RWPE2 (cell line): ENCODE data around the gene FGFRL1.
A peak's percentile ranks its signal among the peaks of the same experiment; 100 is the strongest.

Experiments used
- ATAC-seq: fragments of 200-7000 bp; cut with Tn5 transposase; 3 replicates; pipeline ENCODE4 v1.9.1; 2021; ENCODE audit warnings: low read depth
- DNase-seq: peaks from one replicate; pipeline ENCODE4 v3.0.0-alpha.2; 2020; ENCODE audit warnings: low spot score
- H3K27ac ChIP-seq: fragments of 450-650 bp; 2 replicates; pipeline ENCODE4 v1.5.1; 2017; ENCODE audit warnings: mild to moderate bottlenecking; ENCODE audit not compliant: poor library complexity, severe bottlenecking
- H3K27me3 ChIP-seq: fragments of 250-450 bp; sonication (Bioruptor Pico); 2 replicates; pipeline ENCODE4 v1.5.1; 2021; ENCODE audit warnings: mild to moderate bottlenecking, moderate library complexity; ENCODE audit not compliant: insufficient read depth, poor library complexity, severe bottlenecking
- H3K36me3 ChIP-seq: fragments of 250-450 bp; sonication (Bioruptor Pico); 2 replicates; pipeline ENCODE4 v1.5.1; 2020; ENCODE audit warnings: low read depth, mild to moderate bottlenecking, moderate library complexity
- H3K4me1 ChIP-seq: fragments of 250-450 bp; sonication (Bioruptor Pico); 2 replicates; pipeline ENCODE4 v1.5.1; 2021; ENCODE audit warnings: mild to moderate bottlenecking, moderate library complexity; ENCODE audit not compliant: insufficient read depth, poor library complexity, severe bottlenecking
- H3K4me3 ChIP-seq: fragments of 250-450 bp; sonication (Bioruptor Pico); 2 replicates; pipeline ENCODE4 v1.5.1; 2021; ENCODE audit warnings: mild to moderate bottlenecking, moderate library complexity; ENCODE audit not compliant: severe bottlenecking
- H3K9me3 ChIP-seq: fragments of 250-450 bp; sonication (Bioruptor Pico); 2 replicates; pipeline ENCODE4 v1.5.1; 2021; ENCODE audit warnings: mild to moderate bottlenecking, moderate library complexity; ENCODE audit not compliant: severe bottlenecking
- TF ChIP-seq, protein P1 (sequence below): fragments of 450-650 bp; IDR thresholded peaks from one replicate; pipeline ENCODE4 v1.5.1; 2017; ENCODE audit warnings: mild to moderate bottlenecking, moderate library complexity; ENCODE audit not compliant: poor library complexity, severe bottlenecking

FGFRL1 gene

DNA sequence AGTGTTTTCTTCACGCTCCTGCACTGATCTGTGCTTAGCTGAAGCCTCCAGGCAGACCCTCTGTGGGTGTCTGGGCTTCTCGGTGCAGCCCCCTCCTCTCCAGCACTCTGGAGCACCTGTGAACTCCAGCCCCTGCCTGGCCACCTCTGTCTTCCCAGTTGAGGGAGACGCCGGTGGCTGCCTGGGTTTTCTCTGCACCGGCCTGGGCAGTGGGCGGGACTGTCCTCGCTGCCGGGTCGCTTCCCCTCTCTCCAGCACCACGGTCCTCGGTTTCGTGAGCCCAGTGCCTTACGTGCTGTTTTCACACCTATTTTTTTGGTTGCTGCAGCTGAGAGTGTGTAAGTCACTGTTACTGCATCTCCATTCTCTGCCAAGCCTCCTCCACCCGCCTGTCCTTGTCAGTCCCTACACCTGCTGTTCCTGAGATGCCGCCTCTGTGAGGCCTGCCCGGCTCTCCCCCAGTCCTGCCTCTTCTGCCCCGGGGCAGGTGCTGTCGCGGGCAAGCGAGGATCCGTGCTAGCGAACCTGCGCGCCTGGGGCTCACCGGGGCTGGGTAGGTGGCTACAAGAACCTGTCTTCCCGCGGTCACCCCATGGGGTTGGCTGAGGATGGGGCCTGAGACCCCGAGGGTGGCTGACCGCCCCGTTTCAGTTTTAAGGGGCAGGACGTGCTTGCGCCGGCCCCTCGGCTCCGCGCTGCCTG, 2.4 kb upstream of the FGFRL1 start:
- Histone ChIP-seq H3K27me3 (peaks cover 35% of the 10 kb centered on the region), H3K9me3 (no peaks in the 10 kb centered on the region), H3K27ac (no peak overlapping the region), H3K4me3 (peak overlapping the region; percentile 39), H3K36me3 (no peaks in the 10 kb centered on the region), H3K4me1 (peaks cover 5% of the 10 kb centered on the region)
- DNase-seq = no peak
- ATAC-seq = no peak
- TF ChIP-seq, protein P1, sequence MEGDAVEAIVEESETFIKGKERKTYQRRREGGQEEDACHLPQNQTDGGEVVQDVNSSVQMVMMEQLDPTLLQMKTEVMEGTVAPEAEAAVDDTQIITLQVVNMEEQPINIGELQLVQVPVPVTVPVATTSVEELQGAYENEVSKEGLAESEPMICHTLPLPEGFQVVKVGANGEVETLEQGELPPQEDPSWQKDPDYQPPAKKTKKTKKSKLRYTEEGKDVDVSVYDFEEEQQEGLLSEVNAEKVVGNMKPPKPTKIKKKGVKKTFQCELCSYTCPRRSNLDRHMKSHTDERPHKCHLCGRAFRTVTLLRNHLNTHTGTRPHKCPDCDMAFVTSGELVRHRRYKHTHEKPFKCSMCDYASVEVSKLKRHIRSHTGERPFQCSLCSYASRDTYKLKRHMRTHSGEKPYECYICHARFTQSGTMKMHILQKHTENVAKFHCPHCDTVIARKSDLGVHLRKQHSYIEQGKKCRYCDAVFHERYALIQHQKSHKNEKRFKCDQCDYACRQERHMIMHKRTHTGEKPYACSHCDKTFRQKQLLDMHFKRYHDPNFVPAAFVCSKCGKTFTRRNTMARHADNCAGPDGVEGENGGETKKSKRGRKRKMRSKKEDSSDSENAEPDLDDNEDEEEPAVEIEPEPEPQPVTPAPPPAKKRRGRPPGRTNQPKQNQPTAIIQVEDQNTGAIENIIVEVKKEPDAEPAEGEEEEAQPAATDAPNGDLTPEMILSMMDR = no peak

- ATAC-seq (peak; percentile 2; the same call in 2 of the 3 replicates), DNase-seq (no peak)
- Histone ChIP-seq H3K36me3 (no peaks in the 10 kb centered on the region), H3K27me3 (peaks cover 28% of the 10 kb centered on the region), H3K4me1 (peaks cover 5% of the 10 kb centered on the region), H3K9me3 (no peaks in the 10 kb centered on the region), H3K27ac (peak overlapping the region; percentile 70), H3K4me3 (peak overlapping the region; percentile 39)
- TF ChIP-seq, protein P1 = no peak
Measured at GRCh38 chr4:1009542-1010394, 1.7 kb upstream of the FGFRL1 start.

DNA sequence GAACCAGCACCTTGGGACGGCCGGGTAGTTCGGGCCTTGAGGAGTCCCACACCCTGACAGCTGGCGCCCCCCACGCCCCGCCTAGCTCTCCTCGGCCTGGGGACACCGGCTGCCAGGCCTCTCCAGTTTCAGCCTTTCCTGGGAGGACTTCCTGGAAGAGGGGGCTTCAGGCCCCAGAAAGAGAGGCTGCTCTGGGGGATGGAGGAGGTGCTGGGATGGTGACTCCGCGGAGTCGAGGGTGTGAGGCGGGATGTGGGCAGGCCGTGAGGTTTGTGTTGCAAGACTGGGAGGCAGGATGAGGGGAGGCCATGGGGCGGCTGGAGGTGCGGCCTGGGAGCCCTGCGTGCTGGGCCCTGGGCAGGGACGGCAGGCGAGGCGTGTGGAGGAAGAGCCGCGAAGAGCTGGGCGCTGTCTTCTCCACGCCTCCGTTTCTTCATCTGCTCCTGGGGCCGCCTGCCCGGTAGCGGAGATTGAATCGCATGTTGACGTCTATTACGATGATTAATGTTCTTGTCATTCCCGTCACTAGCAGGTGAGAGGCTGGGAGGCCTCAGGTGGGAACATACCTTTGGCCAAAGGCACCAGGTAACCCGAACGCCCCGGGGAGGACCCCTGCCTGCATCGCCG, 918 bp upstream of the FGFRL1 start:
- DNase-seq = peak; percentile 87
- TF ChIP-seq, protein P1 = no peak
- H3K9me3 ChIP-seq = no peaks in the 10 kb centered on the region
- no peaks in the 10 kb centered on the region for H3K36me3 ChIP-seq
- peaks cover 21% of the 10 kb centered on the region for H3K27me3 ChIP-seq
- H3K4me3 ChIP-seq = peak overlapping the region; percentile 39
- peak; percentile 75 for ATAC-seq
- peaks cover 5% of the 10 kb centered on the region for H3K4me1 ChIP-seq
- H3K27ac ChIP-seq = peak overlapping the region; percentile 70

DNA sequence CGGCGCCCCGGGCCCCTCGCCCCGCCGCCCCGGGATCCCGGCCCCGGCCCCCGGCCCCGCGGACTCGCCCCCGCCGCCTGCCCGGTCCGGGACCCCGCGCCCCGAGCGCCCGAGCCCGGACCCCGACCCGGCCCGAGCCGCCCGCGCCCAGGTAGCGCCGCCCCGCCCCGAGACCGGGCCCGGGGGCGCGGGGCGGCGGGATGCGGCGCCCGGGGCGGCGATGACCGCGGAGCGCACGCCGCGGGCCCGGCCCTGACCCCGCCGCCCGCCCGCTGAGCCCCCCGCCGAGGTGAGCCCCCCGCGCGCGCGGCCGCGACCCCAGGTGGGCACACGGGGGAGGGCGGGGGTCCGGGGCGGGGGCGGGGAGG, 224 bp downstream of the FGFRL1 start:
- TF ChIP-seq, protein P1 = no peak
- Histone ChIP-seq H3K27ac (peak overlapping the region; percentile 31), H3K4me3 (peak overlapping the region; percentile 58), H3K9me3 (no peaks in the 10 kb centered on the region), H3K36me3 (no peaks in the 10 kb centered on the region), H3K4me1 (peaks cover 5% of the 10 kb centered on the region), H3K27me3 (peaks cover 21% of the 10 kb centered on the region)
- DNase-seq (no peak), ATAC-seq (no peak)
